Spleen (tissue), 11 donors: ENCODE measurements around the gene ENPP4. TPM values are rescaled to one million over a fixed set of nuclear protein-coding genes. Genes with fewer than 3 reads are reported as not detected.

Experiments used
- DNase-seq: peaks from one replicate; pipeline ENCODE4 v3.0.0-alpha.2; 2020
- H3K27ac ChIP-seq, 8 donors: fragments of 200-600 bp; sonication (generic) in 7 of 8; 1 replicate in 4 of 8; 2 replicates in 4 of 8; pipeline versions ENCODE4 v1.5.0 to v1.8.0; 2016 to 2021; ENCODE audit warnings: inconsistent platforms in 4 of 8, mild to moderate bottlenecking in 4 of 8, moderate library complexity in 1 of 8
- H3K27me3 ChIP-seq, 7 donors: fragments of 200-600 bp; sonication (generic) in 6 of 7; replicated peaks in 1 of 7; 1 replicate in 4 of 7; 2 replicates in 3 of 7; pipeline versions ENCODE4 v1.5.0 to v1.8.0; 2016 to 2021; ENCODE audit warnings: inconsistent platforms in 3 of 7, mild to moderate bottlenecking in 1 of 7
- H3K36me3 ChIP-seq, 6 donors: fragments of 200-600 bp; sonication (generic) in 5 of 6; 1 replicate in 4 of 6; 2 replicates in 2 of 6; pipeline versions ENCODE4 v1.5.0 to v1.8.0; 2016 to 2021; ENCODE audit warnings: inconsistent platforms in 2 of 6
- H3K4me1 ChIP-seq, 6 donors: fragments of 200-600 bp; sonication (generic) in 5 of 6; 1 replicate in 3 of 6; 2 replicates in 3 of 6; pipeline versions ENCODE4 v1.5.0 to v1.8.0; 2016 to 2021; ENCODE audit warnings: inconsistent platforms in 3 of 6
- H3K4me3 ChIP-seq, 8 donors: fragments of 200-600 bp; sonication (generic) in 7 of 8; 1 replicate in 4 of 8; 2 replicates in 4 of 8; pipeline versions ENCODE4 v1.5.0 to v1.8.0; 2016 to 2021; ENCODE audit warnings: inconsistent platforms in 4 of 8, mild to moderate bottlenecking in 4 of 8, moderate library complexity in 2 of 8
- H3K9me3 ChIP-seq, 8 donors: fragments of 200-600 bp; sonication (generic) in 7 of 8; 1 replicate in 4 of 8; 2 replicates in 4 of 8; pipeline versions ENCODE4 v1.5.0 to v1.8.0; 2016 to 2021; ENCODE audit warnings: inconsistent platforms in 4 of 8
- CTCF ChIP-seq, 11 experiments: fragments of 200-600 bp in 7 of 11; fragments of 450-650 bp in 4 of 11; sonication (generic) in 4 of 11; IDR thresholded peaks in 8 of 11; conservative IDR thresholded peaks in 3 of 11; 1 replicate in 7 of 11; 2 replicates in 4 of 11; pipeline versions ENCODE4 v1.4.0 to v1.8.0; 2016 to 2021; ENCODE audit warnings: antibody characterized with exemption in 11 of 11, inconsistent platforms in 4 of 11, mild to moderate bottlenecking in 1 of 11
- POLR2A ChIP-seq, 3 donors: fragments of 450-650 bp; IDR thresholded peaks; one replicate each; pipeline ENCODE4 v1.5.1; 2017; ENCODE audit warnings: antibody characterized with exemption in 3 of 3, mild to moderate bottlenecking in 1 of 3
- POLR2AphosphoS5 ChIP-seq, 3 donors: sonication (generic); formaldehyde crosslinking; IDR thresholded peaks; one replicate each; pipeline ENCODE4 v1.5.1; 2017; ENCODE audit warnings: antibody characterized with exemption in 3 of 3
- WGBS, 5 donors: extraction: QIAGEN DNeasy Blood & Tissue Kit in 3 of 5; methylation state at CpG; one replicate each; pipeline versions ENCODE4 v1.1.5 to v1.1.7; 2013 to 2018; 5-methylcytosine and 5-hydroxymethylcytosine counted together
- intact Hi-C: fragments of 100-400 bp; cut with DNase I; formaldehyde crosslinking; loops from one replicate; pipeline ENCODE4 v1.15.0; 2023; ENCODE audit warnings: low total_unique reads
- polyA plus RNA-seq, 3 donors: library from polyadenylated mRNA; stranded (reverse); fragments of 200-250 nt; gene quantifications; one replicate each; pipeline ENCODE4 v1.2.1, GENCODE V29; 2013
- total RNA-seq, 7 donors: library from RNA; depleted of rRNA in 3 of 7; stranded (reverse); fragments of >200 nt in 3 of 7; fragmentation: NEBNext Ultra II Directional in 4 of 7; extraction: Animal tissue kit (Norgen Biotek cat#: 25700) in 4 of 7; gene quantifications; one replicate each; pipeline versions ENCODE4 v1.1.0 to v1.2.1, GENCODE V29; 2016 to 2021
- donor health status: healthy with polysubstance abuse.
- donor health status: DM: no; HTN: no; CAD: no; lungs with moderate emphysema.
- donor health status: DM: no; HTN: no; CAD: no.
- donor health status: Bipolar disorder and iron deficiency.
- donor health status: healthy.
- donor health status: DM: no; HTN: no; CAD: no.
- donor health status: DM: yes; HTN: yes; CAD: no.

The ENPP4 gene
- total and polyA plus RNA-seq, 10 donors = 4.4 to 29.0 (median 19.6) TPM

- no peak for TF ChIP-seq POLR2A (IDR thresholded peaks at IDR 0.05)
- TF ChIP-seq CTCF (IDR thresholded peaks at IDR 0.05 in 8 of 11, conservative IDR thresholded peaks at IDR 0.05 in 3 of 11) = no peak
- no peak for TF ChIP-seq POLR2AphosphoS5 (IDR thresholded peaks at IDR 0.05)
- 86 to 96% (median 92%) methylated on average over 1 of the region's 1 CpG for whole genome bisulfite sequencing, 5 donors
- intact Hi-C loops = no loop called here
Observed at GRCh38 chr6:46186583-46186982, 56.8 kb downstream of the ENPP4 start.

GRCh38 chr6:46189726-46190125 is 59.9 kb downstream of the ENPP4 start:
- no peaks in the 10 kb centered on the region for H3K36me3 ChIP-seq
- H3K9me3 ChIP-seq = no peaks in the 10 kb centered on the region
- WGBS, 5 donors = 85 to 94% (median 92%) methylated on average over 4 of the region's 4 CpGs
- no peaks in the 10 kb centered on the region for H3K4me1 ChIP-seq
- no peak for TF ChIP-seq POLR2A (IDR thresholded peaks at IDR 0.05)
- no peak for TF ChIP-seq CTCF (IDR thresholded peaks at IDR 0.05 in 8 of 11, conservative IDR thresholded peaks at IDR 0.05 in 3 of 11)
- TF ChIP-seq POLR2AphosphoS5 (IDR thresholded peaks at IDR 0.05) = no peak
- no peak for DNase-seq
- H3K27ac ChIP-seq = no peak overlapping the region
- H3K4me3 ChIP-seq = no peak overlapping the region
- intact Hi-C loops = no loop called here
- H3K27me3 ChIP-seq = peaks cover 0 to 5% (median 0%) of the 10 kb centered on the region in 7 donors

More at GRCh38 chr6:46186583-46186982, 56.8 kb downstream of the ENPP4 start:
- Histone ChIP-seq H3K27me3 (no peaks in the 10 kb centered on the region), H3K9me3 (no peaks in the 10 kb centered on the region), H3K4me3 (no peak overlapping the region), H3K36me3 (no peaks in the 10 kb centered on the region), H3K27ac (no peak overlapping the region), H3K4me1 (no peaks in the 10 kb centered on the region)
- DNase-seq = no peak

GRCh38 chr6:46190889-46191288 is 61.1 kb downstream of the ENPP4 start:
- no peak overlapping the region for H3K27ac ChIP-seq
- no peaks in the 10 kb centered on the region for H3K36me3 ChIP-seq
- no peaks in the 10 kb centered on the region for H3K9me3 ChIP-seq
- intact Hi-C loops = no loop called here
- H3K4me1 ChIP-seq = no peaks in the 10 kb centered on the region
- 85 to 95% (median 88%) methylated on average over 4 of the region's 4 CpGs for WGBS, 5 donors
- DNase-seq = no peak
- TF ChIP-seq CTCF (IDR thresholded peaks at IDR 0.05 in 8 of 11, conservative IDR thresholded peaks at IDR 0.05 in 3 of 11) (no peak), POLR2AphosphoS5 (IDR thresholded peaks at IDR 0.05) (no peak), POLR2A (IDR thresholded peaks at IDR 0.05) (no peak)
- peaks cover 0 to 5% (median 0%) of the 10 kb centered on the region in 7 donors for H3K27me3 ChIP-seq
- H3K4me3 ChIP-seq = no peak overlapping the region

GRCh38 chr6:46191961-46192360 is 62.2 kb downstream of the ENPP4 start:
- TF ChIP-seq CTCF (IDR thresholded peaks at IDR 0.05 in 8 of 11, conservative IDR thresholded peaks at IDR 0.05 in 3 of 11) (no peak), POLR2A (IDR thresholded peaks at IDR 0.05) (no peak), POLR2AphosphoS5 (IDR thresholded peaks at IDR 0.05) (no peak)
- H3K27me3 ChIP-seq = peaks cover 0 to 5% (median 0%) of the 10 kb centered on the region in 7 donors
- intact Hi-C loops = no loop called here
- no peak overlapping the region for H3K4me3 ChIP-seq
- no peak overlapping the region for H3K27ac ChIP-seq
- no peaks in the 10 kb centered on the region for H3K9me3 ChIP-seq
- no peak for DNase-seq
- H3K4me1 ChIP-seq = no peaks in the 10 kb centered on the region
- 81 to 100% (median 94%) methylated on average over 1 of the region's 1 CpG for WGBS, 5 donors
- H3K36me3 ChIP-seq = no peaks in the 10 kb centered on the region

Other genes starting within 250 kb of the ENPP4 start
- 100 to 1,000 TPM in 2 of 7 donors, 10 to 100 TPM in 5; 53.4 to 189 (median 85.1) TPM for gene CLIC5, start 114.1 kb upstream of the ENPP4 start, total RNA-seq
- 10 to 100 TPM in 1 of 3 donors, 1 to 10 TPM in 2; 2.8 to 10.6 (median 5.8) TPM for gene CLIC5, start 114.1 kb upstream of the ENPP4 start, polyA plus RNA-seq
- gene ENPP5, start 41.0 kb downstream of the ENPP4 start, total RNA-seq = 10 to 100 TPM in 2 of 7 donors, 1 to 10 TPM in 5; 4.2 to 13.6 (median 7.3) TPM
- 1 to 10 TPM; 1.7 to 5.0 (median 2.1) TPM for gene ENPP5, start 41.0 kb downstream of the ENPP4 start, polyA plus RNA-seq